Loucy (cell line): ENCODE measurements around the gene CD177.

ENCODE experiments used
- EZH2phosphoT487 ChIP-seq: fragments of 200-600 bp; IDR thresholded peaks from 2 replicates; pipeline ENCODE4 v1.6.1; 2018; ENCODE audit warnings: antibody characterized with exemption, mild to moderate bottlenecking, moderate library complexity, borderline replicate concordance
- TF ChIP-seq, protein P1 (sequence below): fragments of 200-600 bp; sonication (generic); conservative IDR thresholded peaks from 2 replicates; pipeline ENCODE4 v1.5.1; 2014; ENCODE audit warnings: mild to moderate bottlenecking, antibody characterized with exemption, low read length

DNA sequence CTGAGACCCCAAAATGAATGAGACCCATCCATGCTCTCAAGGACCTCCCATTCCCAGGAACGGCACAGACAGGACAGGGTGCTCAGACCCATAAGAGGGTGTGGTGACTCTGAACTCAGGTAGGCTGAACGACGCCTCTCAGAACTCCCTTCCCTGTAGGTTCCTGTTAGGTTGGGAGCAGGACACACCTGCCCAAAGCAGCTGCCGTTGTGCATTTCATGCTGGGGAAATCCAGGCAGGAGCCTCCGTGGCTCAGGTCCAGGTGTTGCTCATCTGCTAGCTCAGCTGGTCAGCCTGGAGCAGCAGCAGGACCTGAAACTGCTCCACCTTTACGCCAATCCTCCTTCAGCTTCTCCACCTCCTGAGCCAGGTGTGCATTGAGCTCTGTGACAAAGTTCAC, 42.1 kb downstream of the CD177 start:
- TF ChIP-seq EZH2phosphoT487, result no peak
- TF ChIP-seq, protein P1, sequence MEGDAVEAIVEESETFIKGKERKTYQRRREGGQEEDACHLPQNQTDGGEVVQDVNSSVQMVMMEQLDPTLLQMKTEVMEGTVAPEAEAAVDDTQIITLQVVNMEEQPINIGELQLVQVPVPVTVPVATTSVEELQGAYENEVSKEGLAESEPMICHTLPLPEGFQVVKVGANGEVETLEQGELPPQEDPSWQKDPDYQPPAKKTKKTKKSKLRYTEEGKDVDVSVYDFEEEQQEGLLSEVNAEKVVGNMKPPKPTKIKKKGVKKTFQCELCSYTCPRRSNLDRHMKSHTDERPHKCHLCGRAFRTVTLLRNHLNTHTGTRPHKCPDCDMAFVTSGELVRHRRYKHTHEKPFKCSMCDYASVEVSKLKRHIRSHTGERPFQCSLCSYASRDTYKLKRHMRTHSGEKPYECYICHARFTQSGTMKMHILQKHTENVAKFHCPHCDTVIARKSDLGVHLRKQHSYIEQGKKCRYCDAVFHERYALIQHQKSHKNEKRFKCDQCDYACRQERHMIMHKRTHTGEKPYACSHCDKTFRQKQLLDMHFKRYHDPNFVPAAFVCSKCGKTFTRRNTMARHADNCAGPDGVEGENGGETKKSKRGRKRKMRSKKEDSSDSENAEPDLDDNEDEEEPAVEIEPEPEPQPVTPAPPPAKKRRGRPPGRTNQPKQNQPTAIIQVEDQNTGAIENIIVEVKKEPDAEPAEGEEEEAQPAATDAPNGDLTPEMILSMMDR, result no peak
